Esophagus squamous epithelium (tissue), 4 donors: ENCODE data around the gene GUCY2F.

Experiments used
- CTCF ChIP-seq, 6 experiments: fragments of 450-650 bp in 4 of 6; fragments of 200-600 bp in 2 of 6; sonication (generic) in 2 of 6; IDR thresholded peaks; one replicate each; pipeline ENCODE4 v1.5.1; 2016 to 2019; ENCODE audit warnings: antibody characterized with exemption in 6 of 6, mild to moderate bottlenecking in 4 of 6, moderate library complexity in 4 of 6
- POLR2A ChIP-seq, 4 donors: fragments of 450-650 bp; IDR thresholded peaks; one replicate each; pipeline ENCODE4 v1.6.1; 2017; ENCODE audit warnings: antibody characterized with exemption in 4 of 4, mild to moderate bottlenecking in 4 of 4, moderate library complexity in 3 of 4

- no peak for TF ChIP-seq CTCF (IDR thresholded peaks at IDR 0.05)
- TF ChIP-seq POLR2A (IDR thresholded peaks at IDR 0.05): no peak
Observed at GRCh38 chrX:109463784-109464183, 18.1 kb downstream of the GUCY2F start.
